GM18858 (cell line): Measurements from ENCODE around the gene TIGIT.

Experiments used
- ATAC-seq: cut with Tn5 transposase; IDR thresholded peaks from one replicate; pipeline ENCODE4 v1.9.1; 2021; ENCODE audit not compliant: unreplicated experiment

The TIGIT gene

GRCh38 chr3:114350690-114351089 is 56.9 kb downstream of the TIGIT start:
- ATAC-seq, result no peak

- no peak for ATAC-seq
Measured at GRCh38 chr3:114351123-114351821, 57.4 kb downstream of the TIGIT start.

GRCh38 chr3:114351822-114352145 is 58.0 kb downstream of the TIGIT start:
- ATAC-seq, result no peak

- ATAC-seq, result no peak
Measured at GRCh38 chr3:114355653-114356052, 61.8 kb downstream of the TIGIT start.

GRCh38 chr3:114356066-114356465 is 62.2 kb downstream of the TIGIT start:
- no peak for ATAC-seq

- ATAC-seq, result no peak
Measured at GRCh38 chr3:114356525-114356924, 62.7 kb downstream of the TIGIT start.
